Peyer's patch (tissue), 4 donors: ENCODE data around the gene CD3E.

Experiments used
- CTCF ChIP-seq, 6 experiments: fragments of 450-650 bp in 4 of 6; fragments of 200-600 bp in 2 of 6; sonication (generic) in 1 of 6; IDR thresholded peaks; one replicate each; pipeline ENCODE4 v1.5.1; 2017 to 2019; ENCODE audit warnings: antibody characterized with exemption in 6 of 6, mild to moderate bottlenecking in 3 of 6, moderate library complexity in 1 of 6
- POLR2A ChIP-seq, 2 donors: fragments of 450-650 bp; IDR thresholded peaks; one replicate each; pipeline ENCODE4 v1.5.1; 2017; ENCODE audit warnings: antibody characterized with exemption in 2 of 2, mild to moderate bottlenecking in 2 of 2, moderate library complexity in 2 of 2

DNA sequence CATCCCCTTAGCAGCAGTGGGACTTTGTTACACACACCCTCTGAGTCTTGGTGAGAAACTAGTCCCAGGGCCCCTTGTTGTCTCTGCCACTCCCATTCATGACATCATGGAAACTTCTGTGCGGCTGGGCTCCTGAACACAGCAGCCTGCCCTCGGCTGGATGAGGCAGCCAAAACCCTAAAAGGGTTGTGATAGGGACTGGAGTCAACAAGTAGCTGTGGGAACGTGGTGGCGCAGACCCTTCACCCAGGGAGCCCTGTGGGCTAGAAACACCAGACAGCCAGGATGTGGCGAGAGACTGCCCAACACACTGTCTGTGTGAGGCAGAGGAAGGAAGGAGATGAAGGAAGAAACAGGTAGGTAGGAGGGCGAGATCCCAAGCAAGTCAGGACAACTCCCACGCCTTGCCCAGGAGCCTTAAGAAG lies 34.1 kb downstream of the CD3E start:
- TF ChIP-seq CTCF (IDR thresholded peaks at IDR 0.05) (no peak), POLR2A (IDR thresholded peaks at IDR 0.05) (no peak)
